ENCODE results near the gene CD180.

CD180 gene

GRCh38 chr5:67196537-67197059, at the start of gene CD180:
CD180 (minus strand) TSS chr5:67196799; CDS start chr5:67196641, 158 bp downstream.
- no peak for DNase-seq

- no peak for DNase-seq
Measured at GRCh38 chr5:67246108-67246507, 49.5 kb upstream of the CD180 start.

DNA sequence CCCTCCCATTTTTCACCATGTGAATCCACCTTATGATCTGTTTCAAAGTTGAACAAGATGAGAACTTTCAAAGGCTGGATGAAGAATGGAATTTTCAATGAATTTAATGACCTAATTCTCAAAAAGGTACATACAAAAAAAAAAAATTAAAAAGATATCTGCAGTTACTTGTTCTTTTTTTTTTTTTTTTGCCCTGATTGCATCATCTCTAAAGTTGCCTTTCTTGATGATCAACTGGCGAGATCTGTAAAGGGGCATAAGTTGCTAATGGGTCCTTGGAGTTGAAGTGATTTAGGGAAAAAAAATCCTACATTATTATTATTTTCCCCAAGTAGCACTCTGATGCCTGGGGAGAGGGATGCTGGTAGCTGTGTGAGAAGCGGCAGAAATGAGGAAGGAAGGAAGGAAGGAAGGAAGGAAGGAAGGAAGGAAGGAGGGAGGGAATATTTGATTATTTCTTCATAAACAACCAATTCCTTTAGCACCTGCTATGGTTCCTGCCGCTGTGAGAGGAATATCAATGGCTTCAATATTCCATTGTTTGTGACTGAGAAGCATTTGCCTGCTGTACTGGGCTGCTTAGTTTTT, 48.8 kb upstream of the CD180 start:
- no peak for DNase-seq

DNA sequence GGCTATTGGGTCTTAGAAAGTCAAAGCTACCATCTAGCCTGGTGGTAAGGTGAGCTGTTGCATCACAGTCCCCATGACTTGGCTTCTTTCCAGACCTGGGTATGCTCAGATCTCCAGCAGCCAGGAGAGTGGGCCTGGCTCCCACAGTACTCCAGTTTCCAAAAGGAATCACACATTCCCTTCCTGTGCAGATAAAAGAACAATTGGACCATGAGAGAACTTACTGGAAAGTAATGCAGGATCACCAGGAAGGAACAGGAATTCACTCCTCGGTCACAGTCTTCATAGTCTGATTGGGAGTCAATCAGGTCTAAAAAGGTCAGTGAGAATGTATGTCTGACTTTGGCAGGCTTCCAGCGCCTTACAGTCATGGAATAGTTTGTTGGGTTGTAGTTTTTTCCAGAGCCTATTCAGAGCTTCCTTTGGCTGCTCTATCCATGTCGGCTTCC, 47.8 kb upstream of the CD180 start:
- no peak for DNase-seq

GRCh38 chr5:67243944-67244343, 47.3 kb upstream of the CD180 start:
- no peak for DNase-seq

DNA sequence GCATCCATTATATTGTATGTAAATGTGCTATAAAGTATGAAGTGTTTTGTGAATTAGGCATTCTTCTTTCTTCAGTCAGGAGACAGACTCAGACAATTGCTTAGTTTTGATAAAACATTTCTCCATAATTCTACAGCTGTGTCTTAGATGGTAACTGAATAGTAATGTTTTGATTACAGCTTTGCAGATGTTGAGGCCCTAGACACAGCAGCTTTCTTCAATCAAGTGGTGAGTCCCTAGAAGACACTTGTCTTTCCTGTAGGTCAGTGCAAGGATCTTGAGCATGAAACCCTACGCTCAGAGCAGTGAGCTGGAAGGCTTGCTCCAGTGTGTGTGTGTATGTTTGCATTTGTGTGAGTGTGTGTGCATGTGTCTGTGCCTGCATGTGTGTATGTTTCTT, 46.8 kb upstream of the CD180 start:
- DNase-seq = no peak

DNA sequence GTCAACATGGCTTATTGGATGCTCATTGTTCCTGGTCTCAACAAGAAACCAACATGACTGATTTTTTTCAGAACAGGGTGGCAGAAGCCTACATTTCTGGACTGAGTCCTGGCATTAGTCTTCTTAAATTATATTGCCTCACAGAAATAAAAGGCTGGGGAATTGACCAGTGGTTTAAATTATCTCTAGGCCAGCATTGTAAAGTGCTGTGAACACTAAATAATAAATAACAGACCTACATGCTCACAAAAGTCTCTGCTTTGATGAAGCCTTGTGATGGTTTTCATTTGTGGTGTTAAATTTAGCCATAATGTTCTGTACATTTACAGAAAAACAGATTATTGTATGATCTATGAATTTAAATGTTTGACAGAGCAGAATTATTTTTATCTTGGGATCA, 44.7 kb upstream of the CD180 start:
- no peak for DNase-seq

DNA sequence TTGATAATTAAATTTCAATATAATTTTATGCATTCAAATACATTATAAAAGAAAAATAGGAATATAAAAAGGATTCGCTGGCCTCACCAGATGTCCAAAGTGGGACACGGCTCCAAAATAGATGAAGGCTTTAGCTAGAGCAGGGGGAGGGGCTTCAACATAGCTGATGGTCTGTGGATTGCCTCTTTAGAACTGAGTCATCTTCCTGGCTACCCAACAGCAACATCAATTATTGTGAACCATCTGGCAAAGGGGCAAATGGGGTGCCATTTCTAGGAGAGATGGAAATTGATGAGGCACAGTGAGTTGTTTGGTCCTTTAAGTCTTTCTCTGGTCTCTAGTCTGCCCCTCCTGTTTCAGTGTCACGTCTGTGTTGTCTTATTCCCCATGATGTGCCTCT, 44.2 kb upstream of the CD180 start:
- DNase-seq = no peak

GRCh38 chr5:67240065-67240464, 43.5 kb upstream of the CD180 start:
- DNase-seq = no peak

- DNase-seq = no peak
Measured at GRCh38 chr5:67238191-67238590, 41.6 kb upstream of the CD180 start.

GRCh38 chr5:67235399-67236110, 39.0 kb upstream of the CD180 start:
- DNase-seq = no peak

DNA sequence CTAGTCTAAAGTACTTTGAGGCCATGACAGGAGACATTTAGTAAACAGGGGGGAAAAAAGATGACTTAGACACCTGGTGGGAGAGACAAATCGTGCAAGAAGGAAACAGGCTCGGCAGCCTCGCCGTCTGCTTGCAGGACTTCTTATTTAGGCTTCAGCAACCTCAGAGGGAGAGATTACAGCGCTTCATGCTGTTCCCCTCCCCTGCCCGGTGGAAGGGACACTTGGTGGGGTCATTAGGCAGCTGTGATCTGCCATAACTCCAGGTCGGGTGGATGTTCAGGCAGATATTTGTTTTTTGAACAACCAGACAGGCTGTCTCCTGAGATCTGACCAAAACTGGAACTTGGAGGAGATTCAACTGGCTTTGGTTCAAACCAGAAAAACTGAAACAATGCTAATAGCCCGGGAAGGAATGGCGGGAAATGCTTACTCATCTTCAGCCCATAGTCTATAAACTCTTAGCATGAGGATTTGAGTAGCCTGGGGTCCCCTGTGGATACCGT, 38.1 kb upstream of the CD180 start:
- no peak for DNase-seq

DNA sequence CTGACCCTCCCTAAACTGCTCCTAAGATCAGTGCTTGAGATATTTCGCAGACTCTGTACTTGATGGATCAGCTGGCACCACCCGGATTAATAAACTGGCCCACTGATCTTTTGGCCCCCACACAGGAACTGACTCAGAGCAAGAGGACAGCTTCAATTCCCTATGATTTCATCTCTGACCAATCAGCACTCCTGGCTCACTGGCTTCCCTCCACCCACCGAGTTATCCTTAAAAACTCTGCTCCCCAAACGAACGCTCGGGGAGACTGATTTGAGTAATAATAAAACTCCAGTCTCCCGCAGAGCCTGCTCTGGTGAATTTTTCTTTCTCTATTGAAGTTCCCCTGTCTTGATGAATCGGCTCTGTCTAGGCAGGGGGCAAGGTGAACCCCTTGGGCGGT, 36.5 kb upstream of the CD180 start:
- no peak for DNase-seq

GRCh38 chr5:67223211-67223610, 26.6 kb upstream of the CD180 start:
- no peak for DNase-seq

DNA sequence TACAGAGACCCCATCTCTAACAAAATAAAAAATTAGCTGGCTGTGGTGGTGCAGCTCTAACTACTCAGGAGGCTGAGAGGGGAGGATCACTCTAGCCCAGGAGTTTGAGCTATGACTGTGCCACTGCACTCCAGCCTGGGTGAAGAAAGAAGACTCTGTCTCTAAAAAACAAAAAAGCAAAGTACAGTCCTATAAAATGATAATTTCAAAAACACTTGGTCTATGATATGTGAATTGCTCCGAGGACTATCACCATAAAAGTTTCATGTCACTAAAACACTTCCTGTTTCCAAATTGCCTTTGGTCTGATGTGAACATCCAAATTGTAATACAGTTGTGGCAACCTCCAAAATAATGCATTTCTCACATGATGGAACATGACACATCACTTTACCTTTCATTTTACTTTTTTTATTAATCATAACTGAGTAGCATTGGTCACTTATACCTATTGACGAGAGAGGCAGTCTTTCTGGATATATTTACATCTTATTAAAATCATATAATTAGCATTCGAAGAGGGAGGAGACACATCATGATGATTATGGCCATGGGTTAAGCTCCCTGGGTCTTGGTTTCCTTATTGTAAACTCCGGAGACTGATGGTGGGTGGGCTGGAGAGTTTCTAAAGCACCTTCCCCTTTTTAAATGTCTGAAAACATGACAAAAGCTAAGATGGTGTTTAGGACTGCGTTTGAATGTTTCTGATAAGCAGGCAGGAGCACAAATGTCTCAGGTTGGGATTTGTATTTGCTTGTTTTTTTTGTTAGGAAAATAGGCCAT, 25.8 kb upstream of the CD180 start:
- DNase-seq = no peak

DNA sequence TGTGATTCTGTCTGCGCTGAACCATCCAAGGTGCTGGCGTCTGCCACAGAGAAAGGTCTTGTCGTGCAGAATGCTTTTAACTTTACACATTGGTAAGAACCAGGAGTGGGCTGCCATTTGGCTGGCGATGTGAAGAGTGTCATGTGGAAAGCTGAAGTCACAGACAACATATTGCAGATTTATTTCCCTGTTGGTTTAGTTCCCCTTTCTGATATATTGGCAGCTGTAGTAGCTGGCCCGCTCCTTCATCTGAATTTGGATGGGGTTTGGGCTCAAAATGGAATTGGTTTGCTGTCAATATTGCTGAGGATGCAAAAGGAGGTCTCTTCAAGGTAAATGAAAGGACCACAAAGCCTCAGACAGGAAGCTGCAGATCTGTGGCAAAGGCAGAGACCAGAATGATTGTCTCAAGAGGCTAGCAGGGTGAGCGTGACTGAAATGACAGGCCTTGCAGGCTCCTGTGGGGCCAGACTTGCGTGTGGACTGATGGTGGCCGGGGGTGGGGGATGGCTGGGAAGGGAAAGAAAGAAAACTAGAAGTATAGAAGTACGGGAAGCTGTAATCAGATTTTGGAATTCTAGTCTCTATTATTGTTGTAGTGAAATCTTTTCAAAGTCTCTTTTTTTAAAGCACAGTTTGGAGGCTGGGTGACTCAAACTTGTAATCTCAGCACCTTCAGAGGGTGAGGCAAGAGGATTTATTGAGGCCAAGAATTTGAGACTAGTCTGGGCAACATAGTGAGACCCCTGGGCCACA, 25.1 kb upstream of the CD180 start:
- DNase-seq = no peak

DNA sequence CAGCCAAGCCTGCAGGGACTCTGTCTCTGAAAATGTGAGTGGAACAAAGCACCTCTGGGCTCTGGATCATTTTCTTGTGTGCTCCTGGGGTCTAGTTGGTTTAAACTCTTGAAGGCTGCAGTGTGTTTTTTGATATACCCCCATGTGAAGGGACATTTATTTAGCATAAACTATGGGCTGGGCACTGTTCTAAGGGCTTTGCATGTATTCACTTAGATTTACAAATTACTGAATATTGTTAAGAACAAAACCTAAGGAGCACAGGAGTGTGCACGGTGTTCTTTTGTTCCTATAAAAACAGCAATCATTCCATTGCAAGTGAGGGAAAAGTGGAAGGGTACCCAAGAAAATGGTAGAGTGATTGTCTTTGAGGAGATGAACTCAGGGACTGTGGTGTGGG, 20.0 kb upstream of the CD180 start:
- DNase-seq = no peak

GRCh38 chr5:67215519-67216471, 19.2 kb upstream of the CD180 start:
- no peak for DNase-seq

- no peak for DNase-seq
Measured at GRCh38 chr5:67214707-67215447, 18.3 kb upstream of the CD180 start.

DNA sequence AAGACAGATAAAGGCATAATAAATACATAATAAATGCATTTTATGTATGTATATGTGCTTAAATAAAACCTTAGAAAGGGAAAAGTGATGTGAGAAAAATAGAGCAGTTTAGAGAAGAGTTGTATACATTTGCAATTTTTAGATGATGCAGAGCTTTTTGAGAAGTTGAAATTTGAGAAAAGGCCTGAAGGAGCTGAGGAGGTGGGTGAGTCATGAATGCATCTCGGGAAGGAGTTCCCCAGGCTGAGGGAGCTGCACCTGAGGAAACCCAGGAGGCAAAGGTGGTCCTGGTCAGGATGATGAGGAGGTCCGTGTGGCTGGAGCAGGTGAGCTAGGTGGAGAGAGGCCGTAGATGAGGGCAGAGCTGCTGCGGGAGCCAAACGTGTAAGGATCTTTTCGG, 17.4 kb upstream of the CD180 start:
- DNase-seq = no peak

DNA sequence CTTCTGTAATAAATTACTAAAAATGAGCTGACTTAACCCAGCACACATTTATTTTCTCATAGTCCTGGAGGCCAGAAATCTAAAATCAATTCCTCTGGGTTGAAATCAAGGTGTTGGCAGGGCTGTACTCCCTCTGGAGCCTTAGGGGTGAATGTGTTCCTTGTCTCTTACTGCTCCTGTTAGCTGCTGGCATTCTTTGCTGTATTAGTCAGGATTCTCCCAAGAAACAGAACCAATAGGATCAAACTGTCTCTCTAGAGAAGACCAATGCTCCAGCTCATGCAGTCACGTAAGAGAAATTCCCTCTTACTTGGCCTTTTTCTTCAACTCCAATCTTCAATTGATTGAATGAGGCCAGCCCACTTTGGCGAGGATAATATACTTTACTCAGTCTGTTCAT, 15.3 kb upstream of the CD180 start:
- DNase-seq = no peak
